Natural killer cell (primary cell): ENCODE measurements around the gene NHSL1. TPM values are rescaled to one million over a fixed set of nuclear protein-coding genes. Genes with fewer than 3 reads are reported as not detected.
A peak's percentile ranks its signal among the peaks of the same experiment; 100 is the strongest.

Experiments
- ATAC-seq, 3 donors: fragments of 150-1000 bp in 2 of 3; fragments of 200-7000 bp in 1 of 3; cut with Tn5 transposase; 1 replicate in 1 of 3; 2 replicates in 2 of 3; pipeline ENCODE4 v1.10.0; 2021; ENCODE audit warnings: mild to moderate bottlenecking in 2 of 3, moderate library complexity in 2 of 3
- DNase-seq, 2 donors: peaks; one replicate each; pipeline versions ENCODE4 v3.0.0 to v3.0.0-alpha.2; 2013 to 2021; ENCODE audit warnings: mixed read lengths in 1 of 2
- H3K27ac ChIP-seq: one replicate; pipeline ENCODE4 v1.5.1; 2013; ENCODE audit warnings: mild to moderate bottlenecking, low read length
- H3K27me3 ChIP-seq: one replicate; pipeline ENCODE4 v1.6.1; 2013; ENCODE audit warnings: low read length; ENCODE audit not compliant: control insufficient read depth, insufficient read depth
- H3K36me3 ChIP-seq: one replicate; pipeline ENCODE4 v1.6.1; 2013; ENCODE audit warnings: low read length; ENCODE audit not compliant: control insufficient read depth, insufficient read depth
- H3K4me1 ChIP-seq: one replicate; pipeline ENCODE4 v1.6.1; 2013; ENCODE audit warnings: low read length; ENCODE audit not compliant: control insufficient read depth, insufficient read depth
- H3K4me3 ChIP-seq: one replicate; pipeline ENCODE4 v1.5.1; 2013; ENCODE audit warnings: low read length
- H3K9me3 ChIP-seq: one replicate; pipeline ENCODE4 v1.6.1; 2013; ENCODE audit warnings: low read length; ENCODE audit not compliant: control insufficient read depth, insufficient read depth
- H3K27ac Mint-ChIP-seq, 2 donors: one replicate each; pipeline ENCODE4 v1.8.0; 2022; ENCODE audit warnings: mild to moderate bottlenecking in 2 of 2, mixed read lengths in 2 of 2, moderate library complexity in 1 of 2
- H3K27me3 Mint-ChIP-seq, 2 donors: one replicate each; pipeline ENCODE4 v1.8.0; 2022; ENCODE audit warnings: low read depth in 2 of 2, mixed read lengths in 2 of 2
- H3K36me3 Mint-ChIP-seq: one replicate; pipeline ENCODE4 v1.8.0; 2022; ENCODE audit warnings: mixed read lengths
- H3K4me1 Mint-ChIP-seq, 2 donors: one replicate each; pipeline ENCODE4 v1.8.0; 2022; ENCODE audit warnings: mixed read lengths in 2 of 2
- H3K4me3 Mint-ChIP-seq: one replicate; pipeline ENCODE4 v1.8.0; 2022; ENCODE audit warnings: mild to moderate bottlenecking, moderate library complexity, mixed read lengths
- H3K9me3 Mint-ChIP-seq, 2 donors: one replicate each; pipeline ENCODE4 v1.8.0; 2022; ENCODE audit warnings: mixed read lengths in 2 of 2
- CTCF ChIP-seq: fragments of 200-600 bp; IDR thresholded peaks from one replicate; pipeline ENCODE4 v1.8.0; 2022; ENCODE audit warnings: antibody characterized with exemption
- WGBS: methylation state at CpG from one replicate; pipeline ENCODE4 v1.1.7; 2013; ENCODE audit warnings: missing lambda C conversion rate; ENCODE audit not compliant: insufficient coverage; 5-methylcytosine and 5-hydroxymethylcytosine counted together
- intact Hi-C: fragments of 100-400 bp; cut with micrococcal nuclease; formaldehyde crosslinking; loops from one replicate; pipeline ENCODE4 v1.14.2; 2022
- total RNA-seq, 4 donors: library from RNA; stranded (reverse); fragments of 120-200 nt in 1 of 4; gene quantifications; one replicate each; pipeline versions ENCODE4 v1.2.3 to v1.2.4, GENCODE V29; 2013 to 2022

The NHSL1 gene
- total RNA-seq, 3 donors from 2014 or later (not counting 1 experiment from before 2014, with no cell fraction given) = 0.38 to 0.75 (median 0.68) TPM

GRCh38 chr6:138403801-138404665 lies 95.3 kb downstream of the NHSL1 start, which contains the start of gene HEBP2:
Gene HEBP2, plus strand, starts transcription at chr6:138404223. Its CDS starts 273 bp downstream, at chr6:138404496.
- Mint-ChIP-seq H3K27ac (peak within 1 kb of the TSS; percentile 70 to 77), H3K9me3 (no peaks in the 10 kb centered on the region), H3K36me3 (no peaks in the 10 kb centered on the region), H3K27me3 (peaks cover 0 to 4% of the 10 kb centered on the region in 2 donors), H3K4me3 (peak within 1 kb of the TSS; percentile 84), H3K4me1 (peaks cover 5 to 14% of the 10 kb centered on the region in 2 donors)
- ATAC-seq = peak; percentile 82 to 87 (median 83)
- Histone ChIP-seq H3K27me3 (no peaks in the 10 kb centered on the region), H3K4me3 (peak within 1 kb of the TSS; percentile 89), H3K9me3 (no peaks in the 10 kb centered on the region), H3K27ac (peak within 1 kb of the TSS; percentile 72), H3K4me1 (peaks cover 18% of the 10 kb centered on the region), H3K36me3 (peaks cover 27% of the 10 kb centered on the region)
- WGBS = under 1% methylated on average over 92 of the region's 92 CpGs
- DNase-seq = peak; percentile 59 to 93
- intact Hi-C loops = no loop called here
- peak; percentile 28 for TF ChIP-seq CTCF

- Mint-ChIP-seq H3K9me3 (no peaks in the 10 kb centered on the region), H3K27me3 (peaks cover 0 to 4% of the 10 kb centered on the region in 2 donors), H3K36me3 (no peaks in the 10 kb centered on the region), H3K27ac (peak overlapping the region; percentile 26 to 47), H3K4me3 (peak overlapping the region; percentile 77), H3K4me1 (peaks cover 5 to 14% of the 10 kb centered on the region in 2 donors)
- DNase-seq = peak; percentile 23 to 55
- no peaks in the 10 kb centered on the region for H3K27me3 ChIP-seq
- no peak for TF ChIP-seq CTCF
- WGBS = under 1% methylated on average over 30 of the region's 30 CpGs
- H3K36me3 ChIP-seq = peaks cover 23% of the 10 kb centered on the region
- peak overlapping the region; percentile 89 for H3K4me3 ChIP-seq
- H3K4me1 ChIP-seq = peaks cover 18% of the 10 kb centered on the region
- intact Hi-C loops = no loop called here
- H3K27ac ChIP-seq = peak overlapping the region; percentile 72
- no peaks in the 10 kb centered on the region for H3K9me3 ChIP-seq
- peak; percentile 16 to 40 (median 38) for ATAC-seq
Observed at GRCh38 chr6:138403324-138403800, 95.9 kb downstream of the NHSL1 start.

- peaks cover 18% of the 10 kb centered on the region for H3K4me1 ChIP-seq
Observed at GRCh38 chr6:138402838-138403187, 96.5 kb downstream of the NHSL1 start.

More at GRCh38 chr6:138402838-138403187, 96.5 kb downstream of the NHSL1 start:
- TF ChIP-seq CTCF = no peak
- peaks cover 5 to 14% of the 10 kb centered on the region in 2 donors for H3K4me1 Mint-ChIP-seq
- Histone ChIP-seq H3K27me3 (no peaks in the 10 kb centered on the region), H3K27ac (no peak overlapping the region), H3K4me3 (no peak overlapping the region), H3K36me3 (peaks cover 18% of the 10 kb centered on the region), H3K9me3 (no peaks in the 10 kb centered on the region)
- ATAC-seq = no peak
- H3K9me3 Mint-ChIP-seq = no peaks in the 10 kb centered on the region
- peak overlapping the region; percentile 77 for H3K4me3 Mint-ChIP-seq
- WGBS = 99% methylated on average over 7 of the region's 8 CpGs
- peak overlapping the region in 1 of 2 donors; percentile 26 for H3K27ac Mint-ChIP-seq
- no peaks in the 10 kb centered on the region for H3K36me3 Mint-ChIP-seq
- intact Hi-C loops = no loop called here
- no peak for DNase-seq
- peaks cover 0 to 4% of the 10 kb centered on the region in 2 donors for H3K27me3 Mint-ChIP-seq
